Retinal pigment epithelial cell (primary cell): ENCODE measurements around the gene LAMA5.

Experiments used
- DNase-seq: peaks from one replicate; pipeline ENCODE4 v3.0.0-alpha.2; 2010; ENCODE audit warnings: low read depth
- H3K4me3 ChIP-seq: 2 replicates; pipeline ENCODE4 v1.5.1; 2011; ENCODE audit warnings: mild to moderate bottlenecking, low read length, control low read depth, moderate library complexity
- CTCF ChIP-seq: conservative IDR thresholded peaks from 2 replicates; pipeline ENCODE4 v1.5.1; 2011; ENCODE audit warnings: low read depth, low read length, control low read depth, inconsistent platforms

The LAMA5 gene

GRCh38 chr20:62311150-62311549 lies 56.0 kb downstream of the LAMA5 start:
- TF ChIP-seq CTCF: no peak
- H3K4me3 ChIP-seq: no peak overlapping the region
- no peak for DNase-seq

GRCh38 chr20:62310757-62311121 lies 56.4 kb downstream of the LAMA5 start:
- H3K4me3 ChIP-seq: no peak overlapping the region
- TF ChIP-seq CTCF: no peak

GRCh38 chr20:62309947-62310756 lies 57.0 kb downstream of the LAMA5 start:
- H3K4me3 ChIP-seq: no peak overlapping the region
- TF ChIP-seq CTCF: no peak
- no peak for DNase-seq

More at GRCh38 chr20:62310757-62311121, 56.4 kb downstream of the LAMA5 start:
- DNase-seq: no peak

- no peak for DNase-seq
- H3K4me3 ChIP-seq: no peak overlapping the region
- no peak for TF ChIP-seq CTCF
These were observed 57.7 kb downstream of the LAMA5 start for GRCh38 chr20:62309198-62309944.

- no peak for TF ChIP-seq CTCF
- no peak for DNase-seq
- H3K4me3 ChIP-seq: no peak overlapping the region
These were observed 58.9 kb downstream of the LAMA5 start for GRCh38 chr20:62308102-62308822.

- no peak for DNase-seq
- H3K4me3 ChIP-seq: no peak overlapping the region
- TF ChIP-seq CTCF: no peak
These were observed 59.6 kb downstream of the LAMA5 start for GRCh38 chr20:62307226-62308101.
